AG08396 (cell line): Measurements from ENCODE around the gene ATP8B3.

Experiments
- DNase-seq: peaks from one replicate; pipeline ENCODE4 v3.0.0; 2012; ENCODE audit warnings: low spot score, mixed read lengths

Gene ATP8B3

GRCh38 chr19:1836458-1837221 is 24.6 kb upstream of the ATP8B3 start:
- no peak for DNase-seq

- DNase-seq: peak; percentile 63
These were observed 21.5 kb upstream of the ATP8B3 start for GRCh38 chr19:1833540-1833939.

GRCh38 chr19:1832046-1832663 is 20.1 kb upstream of the ATP8B3 start:
- DNase-seq: no peak

- no peak for DNase-seq
These were observed 18.9 kb upstream of the ATP8B3 start for GRCh38 chr19:1830978-1831377.

- DNase-seq: no peak
These were observed 18.5 kb upstream of the ATP8B3 start for GRCh38 chr19:1830568-1830967.

- no peak for DNase-seq
These were observed 17.9 kb upstream of the ATP8B3 start for GRCh38 chr19:1829958-1830357.

GRCh38 chr19:1828279-1829238 is 16.5 kb upstream of the ATP8B3 start:
- DNase-seq: no peak

- no peak for DNase-seq
These were observed 15.6 kb upstream of the ATP8B3 start for GRCh38 chr19:1827566-1828278.

- DNase-seq: no peak
These were observed 14.8 kb upstream of the ATP8B3 start for GRCh38 chr19:1826557-1827521.

GRCh38 chr19:1825909-1826556 is 14.0 kb upstream of the ATP8B3 start:
- peak; percentile 96 for DNase-seq

- no peak for DNase-seq
These were observed 12.2 kb upstream of the ATP8B3 start for GRCh38 chr19:1824252-1824622.

GRCh38 chr19:1823539-1824251 is 11.6 kb upstream of the ATP8B3 start:
- no peak for DNase-seq

- DNase-seq: no peak
These were observed 10.9 kb upstream of the ATP8B3 start for GRCh38 chr19:1823020-1823419.

GRCh38 chr19:1822210-1822609 is 10.1 kb upstream of the ATP8B3 start:
- DNase-seq: no peak

- no peak for DNase-seq
These were observed 7.5 kb upstream of the ATP8B3 start for GRCh38 chr19:1819341-1820255.

GRCh38 chr19:1818549-1819195 is 6.6 kb upstream of the ATP8B3 start:
- DNase-seq: no peak

GRCh38 chr19:1817553-1818179 is 5.6 kb upstream of the ATP8B3 start:
- DNase-seq: no peak
